ENCODE measurements around the gene CTDSPL.

Gene CTDSPL

DNA sequence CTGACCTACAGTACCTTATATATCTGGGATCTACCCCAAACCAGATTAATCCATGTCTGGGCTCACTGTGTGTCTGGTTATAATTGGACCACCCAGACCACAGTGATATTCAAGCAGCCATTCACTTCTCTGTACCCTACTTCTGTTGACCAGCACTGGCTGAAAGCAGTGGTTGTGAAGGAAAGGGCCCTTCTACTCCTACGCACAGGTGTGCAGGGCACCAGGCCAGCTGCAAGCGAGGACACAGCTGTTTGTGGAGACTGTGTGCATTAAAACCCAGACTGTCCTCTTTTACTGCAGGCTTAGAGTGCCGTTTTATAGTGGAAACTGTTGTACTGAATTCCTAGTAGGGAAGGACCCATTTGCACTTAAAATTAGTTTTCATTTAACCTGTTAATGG, 29.5 kb downstream of the CTDSPL start:
- no peak for DNase-seq

DNA sequence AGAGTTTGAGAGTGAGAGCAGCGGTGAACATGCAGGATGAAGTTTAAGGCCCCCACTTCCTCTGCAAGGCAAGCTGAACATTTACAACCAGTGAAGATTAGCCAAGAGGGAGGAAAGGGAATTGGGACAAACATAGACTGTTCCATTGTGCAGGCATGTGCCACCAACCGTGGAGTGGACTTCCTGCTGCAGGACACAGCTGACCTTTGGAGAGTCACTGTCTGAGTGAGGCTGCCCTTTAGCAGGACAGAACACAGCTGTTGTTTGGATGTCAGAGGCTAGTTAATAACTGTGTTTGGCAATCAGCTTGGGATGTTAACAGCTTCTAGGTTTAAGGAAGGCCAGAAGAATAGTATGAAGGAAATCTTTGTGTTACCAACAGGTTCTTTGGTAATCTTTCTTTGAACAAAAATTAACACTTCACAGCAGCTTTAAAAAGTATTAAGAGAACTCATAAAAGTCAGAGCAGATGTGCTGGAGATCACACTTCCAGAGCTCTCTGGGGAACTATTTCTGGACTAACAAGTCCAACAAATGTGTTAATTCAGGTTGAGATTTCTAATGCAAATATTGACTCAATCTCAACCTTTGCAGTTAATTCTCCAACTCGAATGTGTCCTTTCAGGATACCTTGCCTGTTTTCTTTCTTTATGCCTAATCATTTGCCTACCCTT, 31.4 kb downstream of the CTDSPL start:
- no peak for DNase-seq

DNA sequence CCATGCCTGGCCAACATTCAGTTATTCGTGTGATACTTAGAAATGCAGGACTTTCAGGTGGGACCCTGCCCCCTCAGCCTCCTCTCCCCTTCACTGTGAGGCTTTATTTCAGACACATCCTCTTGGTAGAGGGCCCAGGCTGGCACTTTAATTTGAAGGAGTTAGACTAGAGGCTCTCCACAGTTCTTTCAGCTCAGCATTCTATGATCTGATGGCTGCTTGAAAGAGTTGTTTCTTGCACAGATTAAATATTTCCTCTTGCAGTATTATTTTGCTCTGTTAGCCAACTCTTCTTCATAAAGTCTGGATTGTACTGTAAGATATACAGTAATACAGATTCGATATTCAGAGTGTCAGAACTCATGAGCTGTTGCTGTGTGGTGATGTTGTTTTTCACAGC, 35.1 kb downstream of the CTDSPL start:
- no peak for DNase-seq

DNA sequence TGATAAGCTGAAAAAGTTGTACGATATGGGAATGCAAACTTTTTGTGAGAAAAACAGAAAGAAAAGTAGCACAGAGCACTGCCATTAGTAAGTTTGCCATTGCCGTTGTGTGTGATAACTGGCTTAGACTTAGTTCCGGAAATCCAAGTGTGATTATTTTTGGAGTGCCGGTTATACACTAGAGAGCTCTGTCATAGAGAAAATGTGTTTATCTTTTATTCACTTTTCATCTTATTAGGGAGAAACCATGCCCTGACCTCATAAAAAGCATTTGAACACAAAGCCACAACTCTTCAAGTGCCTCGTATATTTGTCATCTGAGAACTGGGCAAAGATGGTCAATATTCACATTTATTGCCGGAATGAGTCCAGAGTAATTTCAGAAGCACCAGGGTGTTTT, 36.1 kb downstream of the CTDSPL start:
- DNase-seq: no peak

DNA sequence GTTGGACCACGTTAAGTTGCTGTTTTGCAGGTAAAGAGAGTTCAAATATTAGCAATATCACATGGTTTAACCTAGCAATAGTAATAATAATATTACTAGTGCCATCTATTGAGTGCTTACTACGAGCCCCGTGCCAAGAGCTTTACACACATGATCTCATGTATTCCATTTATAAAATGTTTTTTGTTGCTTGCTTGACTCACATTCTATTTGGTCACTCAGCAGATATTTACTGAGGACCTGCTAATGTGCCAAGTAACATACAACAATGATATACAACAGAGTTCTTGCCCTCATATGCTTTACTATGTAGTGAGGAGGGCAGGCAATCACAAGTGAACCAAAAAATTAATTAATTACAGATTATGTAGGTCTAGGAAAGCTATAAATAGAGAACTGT, 36.7 kb downstream of the CTDSPL start:
- DNase-seq: no peak

DNA sequence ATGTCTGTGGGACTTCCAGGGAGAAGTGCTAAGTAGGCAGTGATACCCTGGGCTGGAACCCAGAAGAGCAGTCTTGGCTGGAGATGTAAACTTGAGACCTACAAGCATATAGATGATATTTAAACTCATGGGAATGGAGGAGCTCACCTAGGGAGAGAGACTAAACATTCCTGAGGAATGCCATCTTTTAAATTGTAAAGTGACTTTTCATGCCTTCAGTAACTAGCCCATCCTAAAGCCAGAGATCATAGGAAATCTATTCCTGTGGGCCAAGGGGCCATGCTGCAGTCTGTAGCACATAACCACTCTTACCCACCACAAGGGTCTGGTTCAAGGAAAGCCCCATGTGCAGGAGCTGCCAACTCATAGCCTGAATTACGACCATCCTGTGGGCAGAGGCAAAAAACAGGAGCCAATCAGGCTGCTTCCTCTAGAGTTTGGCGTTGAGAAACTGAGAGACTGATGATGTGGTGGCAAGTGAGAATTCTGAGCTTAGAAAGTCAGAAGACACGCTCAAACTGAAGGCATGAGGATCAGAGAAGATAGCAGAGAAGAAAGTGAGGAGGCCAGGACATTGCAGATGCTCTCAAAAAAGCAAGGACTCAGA, 37.5 kb downstream of the CTDSPL start:
- DNase-seq: no peak

DNA sequence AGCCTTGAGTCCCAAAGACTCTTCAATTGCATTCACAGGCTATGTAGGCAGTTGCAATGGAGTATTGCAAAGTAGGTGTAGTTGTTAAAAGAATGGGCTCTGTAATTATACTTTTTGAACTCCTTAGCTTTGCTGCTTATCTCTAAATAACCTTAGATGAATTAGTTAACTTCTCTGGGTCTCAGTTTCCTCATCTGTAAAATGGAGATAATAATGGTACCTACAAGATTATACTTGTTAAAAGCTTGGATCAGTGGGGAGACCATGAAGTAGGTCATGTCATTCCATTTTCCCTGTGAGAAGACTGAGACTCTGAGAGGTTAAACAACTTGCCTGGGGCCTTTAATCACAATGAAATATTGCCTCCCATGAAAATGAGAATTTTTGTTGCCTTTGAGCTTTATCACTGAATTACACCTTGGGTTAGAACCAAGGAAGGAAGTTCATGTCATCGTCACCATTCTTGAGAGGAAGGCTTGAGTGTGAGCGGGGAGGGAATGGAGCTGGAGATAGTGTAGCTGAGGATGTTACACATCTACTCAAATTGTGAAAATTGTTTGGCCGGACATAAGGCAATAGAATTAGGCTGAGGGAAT, 38.1 kb downstream of the CTDSPL start:
- DNase-seq: no peak

DNA sequence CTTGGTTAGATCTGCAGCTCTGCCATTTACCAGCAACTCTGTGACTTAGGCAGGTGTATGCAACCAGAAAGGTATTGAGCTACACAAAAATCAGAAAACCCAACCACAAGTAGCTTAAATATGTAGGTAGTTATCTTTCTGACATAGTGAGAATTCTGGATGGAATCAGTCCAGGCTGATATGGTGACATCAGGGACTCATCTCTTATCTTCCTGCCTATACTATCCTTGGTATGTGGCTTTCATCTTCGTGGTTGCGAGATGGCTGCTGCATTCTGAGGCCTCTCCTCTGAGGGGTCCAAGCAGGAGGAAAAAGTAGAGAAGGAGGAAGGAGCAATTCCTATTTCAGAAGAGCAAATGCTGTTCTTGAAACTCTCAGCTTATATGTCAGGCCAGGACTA, 40.0 kb downstream of the CTDSPL start:
- DNase-seq: no peak

DNA sequence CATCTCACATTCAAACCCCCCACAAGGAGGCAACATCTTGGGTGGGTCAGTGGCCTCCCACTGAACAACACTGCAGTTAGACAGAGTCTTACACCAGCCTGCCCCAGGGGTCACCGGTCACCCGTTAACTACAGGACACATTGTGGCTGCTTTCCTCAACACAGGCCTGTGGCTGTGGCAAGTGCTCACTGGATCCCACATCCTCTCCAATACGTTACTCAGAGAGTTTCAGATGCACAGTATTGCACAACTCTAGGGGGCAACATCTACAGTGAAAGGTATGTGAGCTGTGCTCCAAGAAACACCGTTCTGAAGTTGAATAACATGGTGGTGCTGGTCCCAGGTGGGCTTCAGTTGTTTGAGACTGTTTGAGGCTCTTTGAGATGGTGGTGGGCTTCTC, 41.0 kb downstream of the CTDSPL start:
- no peak for DNase-seq

DNA sequence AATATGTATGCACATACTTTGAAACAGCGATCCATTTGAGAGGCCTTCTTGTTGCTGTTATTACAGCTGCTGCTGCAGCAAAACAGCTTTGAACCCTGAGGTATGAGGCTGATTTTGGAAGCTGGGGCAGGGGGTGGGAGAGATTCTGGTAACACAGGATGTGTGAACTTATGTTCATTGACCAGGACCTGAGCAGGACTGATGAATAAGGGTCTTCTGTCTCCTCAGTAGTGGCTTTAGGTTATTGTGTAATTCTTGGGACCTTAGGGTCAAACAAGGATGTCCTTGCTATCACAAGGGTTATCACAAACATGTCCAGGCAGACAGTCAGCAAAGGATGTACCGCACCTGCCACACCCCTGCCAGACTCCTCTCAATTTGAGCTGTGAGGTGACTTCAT, 41.6 kb downstream of the CTDSPL start:
- DNase-seq: no peak

DNA sequence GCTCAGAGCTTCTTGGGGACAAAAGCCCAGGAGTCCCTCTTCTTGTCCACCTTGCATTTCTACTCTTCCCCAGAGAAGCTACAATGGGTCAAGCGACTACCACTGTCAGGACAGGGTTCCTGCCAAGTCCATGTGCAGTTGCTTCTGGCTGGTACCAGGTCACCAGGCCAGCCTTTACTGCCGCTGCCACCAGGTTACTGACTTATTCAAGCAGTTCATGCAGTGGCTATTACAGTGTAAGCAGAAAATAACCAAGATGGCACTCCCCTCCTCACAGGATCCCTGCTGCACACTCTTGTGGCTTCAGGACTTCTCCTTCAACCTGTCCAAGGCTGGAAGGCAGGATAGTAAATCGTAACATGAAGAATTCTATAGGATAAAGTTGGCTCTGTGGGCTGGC, 42.1 kb downstream of the CTDSPL start:
- no peak for DNase-seq

DNA sequence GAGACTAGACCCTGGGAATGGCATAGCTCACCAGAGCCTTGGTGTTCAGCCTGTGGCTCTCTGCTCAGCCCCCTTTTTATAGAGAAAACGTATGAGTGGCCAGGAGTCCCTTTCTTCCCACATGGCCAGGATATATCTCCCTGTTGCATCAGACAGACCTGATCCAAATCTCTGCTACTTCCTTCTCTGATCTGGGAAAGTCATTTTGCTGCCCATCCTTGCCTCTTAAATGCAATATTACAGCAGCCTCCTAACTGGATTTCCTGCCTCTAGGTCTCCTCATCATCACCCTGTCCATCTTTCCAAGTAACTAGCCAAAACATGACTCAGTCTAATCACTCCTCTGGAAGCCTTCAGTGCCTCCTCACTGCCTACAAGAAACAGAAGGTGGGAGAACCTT, 42.9 kb downstream of the CTDSPL start:
- DNase-seq: no peak

DNA sequence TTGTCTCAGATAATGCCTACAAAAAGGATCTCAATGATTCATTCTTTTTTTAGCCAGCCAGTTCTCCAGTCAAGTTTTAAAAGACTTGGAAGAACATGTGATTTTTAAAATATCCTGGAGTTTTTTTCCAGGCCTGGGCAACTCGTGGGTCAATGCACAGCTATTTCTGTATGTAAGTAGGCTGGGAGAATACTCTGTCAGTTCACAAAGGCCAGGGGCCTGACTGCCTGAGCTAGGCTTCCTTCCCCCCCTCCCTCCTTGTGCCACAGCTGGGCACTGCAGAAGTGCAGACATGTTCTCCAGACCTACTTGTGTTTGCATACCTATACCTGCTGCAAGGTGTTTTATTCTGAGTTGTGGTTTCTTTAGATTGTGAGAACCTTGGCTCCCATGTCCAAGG, 43.7 kb downstream of the CTDSPL start:
- DNase-seq: no peak

DNA sequence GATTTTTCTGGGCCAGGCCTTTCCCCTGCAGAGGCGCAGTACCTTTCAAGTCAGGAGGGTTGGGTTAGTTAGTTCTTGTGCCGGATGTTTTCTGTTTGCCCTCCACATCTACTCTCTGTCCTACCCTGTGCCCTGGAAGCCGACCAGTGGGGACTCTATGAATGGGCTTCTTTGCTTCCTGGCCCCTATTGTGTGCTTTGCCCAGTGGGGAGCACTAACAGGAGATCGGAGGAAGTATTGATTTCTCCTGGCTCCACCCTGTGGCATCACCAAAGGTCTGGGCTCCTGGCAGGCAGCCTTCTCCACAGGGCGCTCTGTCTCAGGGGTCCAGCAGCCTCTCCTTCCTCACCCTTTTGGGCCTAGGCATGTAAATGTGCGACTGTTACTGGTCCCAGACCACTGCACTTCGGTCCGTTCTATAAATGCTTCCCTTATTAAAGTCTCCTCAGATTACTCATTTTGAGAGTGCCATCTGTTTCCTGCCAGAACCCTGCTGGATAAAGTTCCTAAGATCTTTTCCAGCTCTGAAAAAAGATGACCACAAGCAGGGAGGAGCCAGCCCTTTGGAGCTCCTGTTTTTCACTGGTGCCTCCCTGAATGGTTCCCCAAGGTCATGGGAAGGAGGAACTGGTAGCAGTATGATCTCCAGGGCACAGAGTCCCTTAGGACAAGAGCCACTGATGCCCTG, 44.5 kb downstream of the CTDSPL start:
- DNase-seq: peak; percentile 69 to 88

DNA sequence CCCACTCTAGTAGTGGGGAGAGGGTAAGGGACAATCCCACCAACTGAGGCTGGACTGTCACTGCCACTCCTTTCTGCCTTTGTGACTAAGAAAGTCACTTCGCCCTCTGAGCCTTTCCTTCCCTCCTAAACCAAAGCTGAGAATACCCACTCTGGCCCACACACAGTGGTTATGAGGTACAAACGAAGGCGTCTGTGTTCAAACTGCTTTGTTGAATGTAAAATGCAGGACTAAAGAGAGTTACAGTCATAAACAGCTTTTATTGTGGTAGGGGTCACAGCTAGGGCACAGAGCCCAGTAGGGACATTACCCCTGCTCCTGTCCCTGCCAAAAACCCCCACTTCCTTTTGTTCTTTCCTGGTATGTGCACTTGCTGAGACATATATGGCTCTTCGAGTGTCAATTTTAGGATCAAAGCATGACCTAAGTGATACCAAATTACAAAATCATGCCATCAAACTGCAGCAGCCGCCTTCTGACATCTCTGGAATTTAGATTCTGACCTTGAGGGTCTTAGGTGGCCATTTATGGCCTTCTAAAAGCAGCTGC, 45.1 kb downstream of the CTDSPL start:
- DNase-seq: no peak

DNA sequence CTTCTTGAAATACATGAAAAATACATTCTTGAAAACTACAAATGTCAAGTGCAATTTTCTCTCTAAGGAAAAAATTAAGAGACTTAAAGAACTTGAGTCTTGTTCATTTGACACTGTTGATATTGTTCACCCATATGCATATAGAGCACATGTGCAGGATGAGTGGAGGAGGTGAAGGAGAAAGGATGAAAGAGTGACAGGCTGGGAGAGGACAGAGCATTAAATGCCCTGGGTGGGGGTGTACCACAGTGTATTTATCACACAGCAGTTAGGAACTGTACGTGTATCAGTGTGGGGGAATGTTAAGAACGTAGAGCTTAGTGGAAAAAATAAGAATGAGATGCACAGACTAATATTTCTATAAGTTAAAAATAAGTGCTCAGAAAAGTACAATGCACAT, 45.7 kb downstream of the CTDSPL start:
- DNase-seq: peak in 1 of 2 experiments; percentile 3

DNA sequence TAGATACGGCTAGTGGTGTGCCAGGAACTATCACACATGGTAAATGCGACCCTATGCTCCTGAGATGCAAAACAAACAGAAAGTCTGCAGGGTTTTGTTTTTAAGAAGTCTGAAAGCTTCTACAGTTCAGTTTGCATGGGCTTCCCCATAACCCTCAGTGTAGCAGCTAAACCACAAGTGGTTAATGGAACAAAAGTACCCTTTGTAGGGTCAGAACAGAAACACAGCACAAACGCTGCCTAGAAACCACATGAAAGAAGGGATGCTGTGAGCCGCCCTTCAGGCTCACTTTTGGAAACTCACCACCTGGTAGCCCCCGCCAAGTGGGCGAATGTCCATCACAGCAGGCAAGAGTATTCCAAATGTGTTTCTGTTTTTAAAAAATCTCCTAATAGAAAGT, 46.2 kb downstream of the CTDSPL start:
- DNase-seq: no peak

DNA sequence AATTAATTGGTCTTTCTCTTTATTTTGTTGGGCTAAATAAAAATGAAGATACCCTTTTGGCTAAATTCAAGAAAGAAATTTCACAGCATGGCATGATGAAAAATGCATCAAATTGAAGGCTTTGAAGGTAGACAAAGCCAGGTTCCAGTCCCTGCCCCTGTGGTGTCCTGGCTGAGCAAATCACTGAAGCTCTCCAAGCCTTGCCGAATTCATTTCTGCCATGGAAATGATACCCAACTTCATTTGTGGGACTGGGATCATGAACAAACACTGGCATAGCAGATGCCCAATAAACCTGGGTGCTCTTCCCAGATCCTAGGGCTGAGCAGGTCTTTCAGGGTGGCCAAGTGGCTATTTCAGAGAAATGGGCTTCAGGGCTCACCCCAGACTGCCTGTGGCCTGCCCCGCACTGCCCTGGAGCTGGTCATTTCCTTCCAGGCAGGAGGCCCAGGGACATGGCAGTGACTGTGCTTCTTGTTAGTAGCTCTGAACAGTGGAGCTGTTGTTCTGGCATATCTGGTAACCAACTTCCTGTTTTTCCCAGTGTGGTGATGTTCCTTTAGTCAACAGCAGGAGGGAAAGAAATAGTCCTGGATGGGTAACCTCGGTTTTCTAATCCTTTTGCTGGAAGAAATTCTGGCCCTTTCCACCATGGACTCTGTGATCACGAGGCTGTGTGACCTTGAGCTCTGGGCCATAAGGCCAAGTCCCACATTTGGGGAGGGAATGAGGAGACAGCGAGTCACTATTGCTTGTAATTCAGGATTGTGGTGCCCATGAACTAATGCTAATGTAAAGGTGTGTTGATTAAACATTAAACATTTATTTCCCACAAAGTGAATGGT, 47.6 kb downstream of the CTDSPL start:
- DNase-seq: no peak

DNA sequence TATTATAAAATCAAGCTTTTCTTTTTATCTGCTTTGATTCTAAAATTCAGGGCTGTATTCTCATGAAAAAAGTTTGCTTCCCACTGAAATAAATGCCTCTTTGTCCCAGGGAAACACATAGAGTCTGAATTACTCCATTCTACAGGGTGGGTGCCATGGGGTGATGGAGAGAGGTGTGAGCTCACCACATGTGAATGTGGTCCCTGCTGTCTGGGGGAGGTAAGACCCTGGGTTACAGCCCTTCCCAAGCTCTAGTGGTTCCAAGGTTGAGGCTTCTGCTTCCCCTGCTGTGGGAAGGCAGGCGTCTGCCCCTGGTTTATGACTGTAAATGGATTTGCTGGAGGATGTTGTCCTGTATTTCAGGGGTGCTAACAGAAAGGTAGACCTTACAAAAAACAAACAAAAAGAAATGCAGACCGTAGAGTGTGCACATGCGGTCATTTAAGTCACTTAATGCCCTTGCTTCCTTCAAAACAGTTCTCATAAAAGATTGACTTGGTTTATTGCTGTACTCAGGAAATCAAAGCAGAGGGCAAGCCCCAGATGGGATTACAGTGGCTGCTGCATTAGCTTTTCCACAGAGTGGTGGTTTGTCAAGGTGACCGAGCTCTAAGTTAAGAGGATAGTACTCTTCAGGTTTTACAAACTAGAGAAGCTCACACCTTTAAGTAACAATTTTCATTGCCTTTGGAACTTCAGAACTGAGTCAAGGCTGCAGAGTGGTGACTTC, 49.2 kb downstream of the CTDSPL start:
- no peak for DNase-seq

DNA sequence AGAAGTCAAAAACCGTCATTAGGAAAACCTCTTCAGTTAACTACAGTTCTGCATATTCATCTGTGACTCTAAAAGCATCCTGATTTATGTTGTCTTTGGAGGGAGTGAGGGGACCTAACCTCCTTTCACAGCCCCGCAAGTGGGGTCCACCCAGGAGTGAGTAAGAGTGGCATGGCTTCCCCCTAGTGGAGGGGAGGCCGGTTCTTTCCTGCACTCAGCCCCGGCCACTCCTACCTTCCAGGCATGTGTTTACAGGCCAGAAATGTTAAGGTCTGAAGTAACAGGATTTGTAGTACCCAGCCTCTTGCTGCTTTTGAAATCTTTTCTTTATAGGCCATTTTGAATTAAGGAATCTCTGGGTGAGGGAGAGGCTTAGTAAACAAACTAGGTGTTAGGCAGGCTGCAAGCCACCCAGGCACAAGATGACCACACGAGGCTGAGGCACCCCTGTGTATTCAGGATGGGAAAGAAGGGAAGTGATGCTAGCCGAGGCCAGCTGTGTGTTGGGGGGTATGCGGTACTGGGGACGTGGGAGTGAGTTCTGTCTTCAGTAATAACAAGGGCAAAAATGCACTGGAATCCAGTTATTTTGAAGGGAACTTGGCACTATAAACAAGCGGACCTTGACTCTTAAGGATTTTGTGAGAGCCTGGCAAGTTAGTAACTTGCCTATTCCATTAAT, 50.5 kb downstream of the CTDSPL start:
- no peak for DNase-seq

DNA sequence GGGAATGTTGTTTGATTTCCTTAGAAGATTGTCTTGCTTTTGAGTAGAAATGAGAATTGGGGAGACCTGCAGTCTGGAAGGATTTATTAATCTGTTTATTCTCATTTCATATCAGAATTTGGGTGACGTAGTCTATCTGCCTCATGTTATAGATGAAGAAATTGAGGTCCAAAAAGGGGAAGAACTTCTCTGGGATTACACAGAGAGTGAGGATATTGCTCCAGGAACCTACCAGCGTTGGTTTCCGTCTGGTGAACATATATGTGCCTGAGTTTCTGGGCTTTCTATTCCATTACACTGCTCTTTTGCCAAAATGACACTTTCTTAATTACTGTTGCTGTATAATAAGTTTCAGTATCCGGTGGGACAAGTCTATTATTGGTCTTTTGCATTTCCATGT, 51.8 kb downstream of the CTDSPL start:
- DNase-seq: no peak

DNA sequence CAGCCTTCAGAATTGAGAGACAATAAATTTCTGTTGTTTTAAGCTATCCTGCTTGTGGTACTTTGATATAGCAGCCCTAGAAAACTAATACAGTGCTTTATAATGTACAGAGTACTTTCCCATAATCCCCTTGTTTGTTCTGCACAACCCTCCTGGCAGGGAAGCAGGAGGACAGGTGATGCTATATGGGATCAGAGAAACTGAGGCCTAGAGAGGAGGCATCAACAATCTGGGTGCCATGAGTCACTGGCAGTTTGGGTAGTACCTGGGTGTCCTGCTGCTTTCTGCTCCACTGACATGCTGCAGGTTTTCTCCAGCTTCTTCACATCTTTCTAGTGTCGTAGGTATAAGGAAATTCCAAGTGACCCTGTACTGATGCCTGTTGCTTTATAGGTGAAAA, 55.0 kb downstream of the CTDSPL start:
- DNase-seq: no peak
